Measurements from ENCODE around the gene XYLT2.

DNA sequence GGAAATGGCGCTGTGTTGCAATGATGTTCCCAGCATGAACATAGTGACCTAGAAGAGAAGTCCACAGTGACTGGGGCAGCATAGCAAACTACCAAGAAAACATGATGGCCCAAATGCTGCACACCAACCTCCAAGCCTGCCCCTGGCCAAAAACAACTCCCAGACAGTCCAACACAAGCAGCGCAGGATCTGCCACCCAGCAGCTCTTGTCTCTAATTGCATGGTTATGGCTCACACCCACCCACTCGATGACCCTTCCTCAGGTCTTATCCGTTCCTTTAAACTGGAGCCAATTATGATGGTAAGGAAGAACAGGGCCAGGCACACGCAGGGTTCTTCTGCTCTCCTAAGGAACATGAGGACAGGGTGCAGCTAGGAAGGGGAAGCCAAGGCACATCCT, 24.1 kb downstream of the XYLT2 start:
- TF ChIP-seq CTCF (conservative IDR thresholded peaks at IDR 0.05; ENCODE audit: low read depth in 2 of 2) (no peak), EZH2 (IDR thresholded peaks at IDR 0.05; ENCODE audit: low read depth, unreplicated experiment) (no peak)
